ENCODE data around the gene RNF169. TPM values are rescaled to one million over a fixed set of nuclear protein-coding genes. Genes with fewer than 3 reads are reported as not detected.
A peak's percentile ranks its signal among the peaks of the same experiment; 100 is the strongest.
"Not testable (repeated sequence)": the region's sequence is repeated elsewhere in the genome, so short reads cannot be mapped to it uniquely, and the experiment has no call there.

The RNF169 gene
- total RNA-seq, 1 donor from 2014 or later, result 20.9 TPM

DNA sequence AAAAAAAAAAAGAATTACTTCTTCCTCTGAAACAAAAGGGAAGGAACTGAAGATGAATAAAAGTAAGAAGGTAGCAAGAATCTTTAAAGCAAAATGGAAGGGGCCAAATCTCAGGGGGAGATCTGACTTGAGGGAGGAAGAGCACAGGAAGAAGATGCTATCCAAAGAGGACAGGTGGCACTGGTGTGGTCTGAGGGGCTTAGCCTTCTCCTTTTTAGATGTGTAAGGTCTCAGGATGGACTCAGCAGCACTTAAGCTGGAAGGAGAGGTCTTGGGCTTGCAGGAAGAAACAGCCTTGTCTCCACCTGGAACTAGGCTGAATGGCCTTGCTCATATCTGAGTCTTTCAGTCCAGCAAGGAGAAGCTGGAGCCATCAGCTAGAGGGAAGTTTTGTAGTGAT is 5.0 kb upstream of the RNF169 start:
- no peaks in the 10 kb centered on the region for H3K36me3 ChIP-seq
- H3K27me3 ChIP-seq, result no peaks in the 10 kb centered on the region
- no peak for DNase-seq (ENCODE audit: extremely low spot score in 2 of 2)
- no peak overlapping the region for H3K4me3 ChIP-seq
- intact Hi-C loops (cut with DNase I), result no loop called here
- no peak overlapping the region for H3K27ac ChIP-seq
- H3K9me3 ChIP-seq, result no peaks in the 10 kb centered on the region
- TF ChIP-seq POLR2A (IDR thresholded peaks at IDR 0.05) (no peak), POLR2AphosphoS5 (IDR thresholded peaks at IDR 0.05; ENCODE audit: insufficient read depth in 1 of 2, low read depth in 1 of 2) (no peak)
- TF ChIP-seq, protein P1, sequence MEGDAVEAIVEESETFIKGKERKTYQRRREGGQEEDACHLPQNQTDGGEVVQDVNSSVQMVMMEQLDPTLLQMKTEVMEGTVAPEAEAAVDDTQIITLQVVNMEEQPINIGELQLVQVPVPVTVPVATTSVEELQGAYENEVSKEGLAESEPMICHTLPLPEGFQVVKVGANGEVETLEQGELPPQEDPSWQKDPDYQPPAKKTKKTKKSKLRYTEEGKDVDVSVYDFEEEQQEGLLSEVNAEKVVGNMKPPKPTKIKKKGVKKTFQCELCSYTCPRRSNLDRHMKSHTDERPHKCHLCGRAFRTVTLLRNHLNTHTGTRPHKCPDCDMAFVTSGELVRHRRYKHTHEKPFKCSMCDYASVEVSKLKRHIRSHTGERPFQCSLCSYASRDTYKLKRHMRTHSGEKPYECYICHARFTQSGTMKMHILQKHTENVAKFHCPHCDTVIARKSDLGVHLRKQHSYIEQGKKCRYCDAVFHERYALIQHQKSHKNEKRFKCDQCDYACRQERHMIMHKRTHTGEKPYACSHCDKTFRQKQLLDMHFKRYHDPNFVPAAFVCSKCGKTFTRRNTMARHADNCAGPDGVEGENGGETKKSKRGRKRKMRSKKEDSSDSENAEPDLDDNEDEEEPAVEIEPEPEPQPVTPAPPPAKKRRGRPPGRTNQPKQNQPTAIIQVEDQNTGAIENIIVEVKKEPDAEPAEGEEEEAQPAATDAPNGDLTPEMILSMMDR (IDR thresholded peaks at IDR 0.05), result no peak
- peaks cover 10% of the 10 kb centered on the region for H3K4me1 ChIP-seq

DNA sequence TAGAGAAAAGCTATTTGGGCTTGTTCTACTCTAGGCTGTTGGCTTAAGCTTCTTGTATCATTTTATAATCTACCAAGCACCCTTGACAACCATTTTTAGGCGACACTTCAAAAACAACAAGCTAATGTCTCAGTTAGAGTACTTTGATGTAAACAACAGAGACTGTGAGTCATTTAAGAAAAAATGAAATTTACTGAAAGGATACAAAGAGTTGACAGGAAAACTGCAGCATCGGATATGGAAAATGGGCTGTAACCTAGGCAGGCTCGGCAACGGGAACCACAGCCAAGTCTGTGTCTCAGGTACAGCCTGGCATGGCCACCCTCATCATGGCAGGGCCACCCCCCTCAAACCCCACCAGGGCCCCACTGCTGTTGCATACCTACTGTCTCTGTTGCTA is 4.4 kb upstream of the RNF169 start:
- Histone ChIP-seq H3K4me1 (peaks cover 10% of the 10 kb centered on the region), H3K27ac (no peak overlapping the region), H3K9me3 (no peaks in the 10 kb centered on the region), H3K27me3 (no peaks in the 10 kb centered on the region), H3K4me3 (no peak overlapping the region), H3K36me3 (no peaks in the 10 kb centered on the region)
- DNase-seq (ENCODE audit: extremely low spot score in 2 of 2), result no peak
- intact Hi-C loops (cut with DNase I), result no loop called here
- no peak for TF ChIP-seq POLR2A (IDR thresholded peaks at IDR 0.05)

DNA sequence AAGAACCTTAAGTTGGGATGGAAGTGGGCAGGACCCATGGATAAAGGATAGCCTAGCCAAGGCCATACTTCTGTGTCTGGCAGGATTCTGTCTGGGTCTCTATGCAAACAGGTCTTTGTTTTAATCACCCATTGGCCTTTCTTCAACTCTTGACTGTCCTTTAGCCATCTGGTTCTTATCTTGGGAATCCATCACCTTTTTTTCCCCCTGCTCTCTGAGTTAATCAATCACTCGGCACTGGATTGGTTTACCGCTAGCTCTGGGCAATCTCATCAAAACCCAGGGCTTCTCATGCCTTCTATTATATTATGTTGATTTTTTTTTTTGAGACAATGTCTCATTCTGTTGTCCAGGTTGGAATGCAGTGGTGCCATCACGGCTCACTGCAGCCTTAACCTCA is 1.8 kb upstream of the RNF169 start:
- TF ChIP-seq, protein P1 (IDR thresholded peaks at IDR 0.05), result no peak
- TF ChIP-seq POLR2AphosphoS5 (IDR thresholded peaks at IDR 0.05; ENCODE audit: insufficient read depth in 1 of 2, low read depth in 1 of 2) (no peak), POLR2A (IDR thresholded peaks at IDR 0.05) (no peak)
- intact Hi-C loops (cut with DNase I), result no loop called here
- H3K4me3 ChIP-seq, result no peak overlapping the region
- peaks cover 31% of the 10 kb centered on the region for H3K4me1 ChIP-seq
- H3K36me3 ChIP-seq, result no peaks in the 10 kb centered on the region
- no peaks in the 10 kb centered on the region for H3K27me3 ChIP-seq
- no peaks in the 10 kb centered on the region for H3K9me3 ChIP-seq
- DNase-seq (ENCODE audit: extremely low spot score in 2 of 2), result no peak
- no peak overlapping the region for H3K27ac ChIP-seq

DNA sequence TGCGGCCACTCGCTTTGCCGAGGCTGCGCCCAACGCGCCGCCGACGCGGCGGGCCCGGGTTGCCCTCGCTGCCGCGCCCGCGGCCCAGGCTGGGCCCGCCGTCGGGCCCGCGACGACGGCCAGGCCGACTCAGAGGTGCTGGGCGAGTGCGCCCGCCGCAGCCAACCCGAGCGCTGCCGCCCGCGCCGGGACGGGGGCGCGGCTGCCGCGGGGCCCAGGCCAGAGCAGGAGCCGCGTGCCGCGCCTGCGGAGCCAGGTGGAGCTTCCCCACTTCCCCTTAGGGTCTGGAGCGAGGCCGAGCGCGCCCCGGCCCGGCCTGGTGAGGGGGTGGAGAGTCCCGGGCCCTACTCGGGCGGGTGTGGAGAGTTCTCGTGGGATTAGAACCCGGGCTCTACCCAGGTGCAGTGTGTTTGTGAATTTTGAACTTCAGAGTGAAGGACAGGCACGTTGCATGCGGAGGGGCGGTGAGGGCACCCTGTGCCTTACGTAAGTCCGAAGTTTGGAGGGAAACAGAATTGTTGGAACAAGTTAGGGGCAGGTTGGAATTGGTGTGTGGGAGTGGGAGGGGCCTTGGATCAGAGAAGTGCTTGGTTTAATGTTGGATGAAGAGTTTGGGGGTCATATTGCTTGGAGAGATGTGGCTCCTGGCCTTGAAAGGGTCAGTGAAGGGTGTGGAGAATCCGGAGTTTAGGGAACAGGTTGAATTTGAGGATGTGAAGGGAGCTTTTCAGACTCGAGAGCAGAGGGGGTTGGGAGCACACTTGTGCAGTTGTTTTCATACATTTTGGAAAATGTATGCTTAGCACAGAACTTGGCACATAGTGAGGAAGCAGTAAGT is 697 bp downstream of the RNF169 start:
- no peaks in the 10 kb centered on the region for H3K36me3 ChIP-seq
- no peak for TF ChIP-seq POLR2A (IDR thresholded peaks at IDR 0.05)
- no peak for TF ChIP-seq POLR2AphosphoS5 (IDR thresholded peaks at IDR 0.05; ENCODE audit: insufficient read depth in 1 of 2, low read depth in 1 of 2)
- TF ChIP-seq, protein P1 (IDR thresholded peaks at IDR 0.05), result no peak
- no peaks in the 10 kb centered on the region for H3K9me3 ChIP-seq
- H3K27me3 ChIP-seq, result no peaks in the 10 kb centered on the region
- H3K4me1 ChIP-seq, result peaks cover 48% of the 10 kb centered on the region
- peak overlapping the region; percentile 73 to 94 for H3K4me3 ChIP-seq
- DNase-seq (ENCODE audit: extremely low spot score in 2 of 2), result no peak
- peak overlapping the region; percentile 90 for H3K27ac ChIP-seq
- intact Hi-C loops (cut with DNase I), result no loop called here

DNA sequence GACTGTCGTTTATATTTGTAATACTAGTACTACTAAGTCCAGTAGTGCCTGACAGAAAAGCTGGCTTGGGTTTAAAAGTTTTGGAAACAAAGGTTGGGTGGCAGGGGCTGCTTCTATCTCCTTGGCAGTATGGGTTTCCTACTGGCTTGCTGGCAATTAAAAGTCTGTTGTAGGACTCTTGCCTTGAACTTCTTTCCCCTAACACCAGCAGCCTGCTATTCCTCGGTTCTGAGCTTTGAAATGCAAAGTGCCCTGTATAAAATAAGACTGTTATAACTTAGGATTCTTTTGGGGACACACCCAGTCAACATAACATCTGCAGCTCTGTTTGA is 1.3 kb downstream of the RNF169 start:
- H3K9me3 ChIP-seq, result no peaks in the 10 kb centered on the region
- intact Hi-C loops (cut with DNase I), result no loop called here
- DNase-seq (ENCODE audit: extremely low spot score in 2 of 2), result no peak
- H3K27ac ChIP-seq, result peak overlapping the region; percentile 90
- peak overlapping the region; percentile 73 to 94 for H3K4me3 ChIP-seq
- no peaks in the 10 kb centered on the region for H3K36me3 ChIP-seq
- peaks cover 54% of the 10 kb centered on the region for H3K4me1 ChIP-seq
- TF ChIP-seq, protein P1 (IDR thresholded peaks at IDR 0.05), result no peak
- TF ChIP-seq POLR2A (IDR thresholded peaks at IDR 0.05) (no peak), POLR2AphosphoS5 (IDR thresholded peaks at IDR 0.05; ENCODE audit: insufficient read depth in 1 of 2, low read depth in 1 of 2) (no peak)
- no peaks in the 10 kb centered on the region for H3K27me3 ChIP-seq

DNA sequence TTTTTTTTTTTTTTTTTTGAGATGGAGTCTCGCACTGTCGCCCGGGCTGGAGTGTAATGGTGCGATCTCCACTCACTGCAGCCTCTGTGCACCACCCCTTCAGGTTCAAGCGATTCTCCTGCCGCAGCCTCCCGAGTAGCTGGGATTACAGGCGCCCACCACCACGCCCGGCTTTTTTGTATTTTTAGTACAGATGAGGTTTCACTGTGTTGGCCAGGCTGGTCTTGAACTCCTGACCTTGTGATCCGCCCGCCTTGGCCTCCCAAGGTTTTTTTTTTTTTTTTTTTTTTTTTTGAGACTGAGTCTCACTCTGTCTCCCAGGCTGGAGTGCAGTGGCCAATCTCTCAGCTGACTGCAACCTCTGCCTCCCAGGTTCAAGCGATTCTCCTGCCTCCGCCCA is 1.9 kb downstream of the RNF169 start:
- DNase-seq (ENCODE audit: extremely low spot score in 2 of 2); H3K9me3 ChIP-seq; intact Hi-C loops (cut with DNase I); H3K27me3 ChIP-seq; H3K27ac ChIP-seq; H3K4me3 ChIP-seq; H3K36me3 ChIP-seq: not testable (repeated sequence)
- peaks cover 61% of the 10 kb centered on the region for H3K4me1 ChIP-seq
